ENCODE results near the gene NLGN1.

DNA sequence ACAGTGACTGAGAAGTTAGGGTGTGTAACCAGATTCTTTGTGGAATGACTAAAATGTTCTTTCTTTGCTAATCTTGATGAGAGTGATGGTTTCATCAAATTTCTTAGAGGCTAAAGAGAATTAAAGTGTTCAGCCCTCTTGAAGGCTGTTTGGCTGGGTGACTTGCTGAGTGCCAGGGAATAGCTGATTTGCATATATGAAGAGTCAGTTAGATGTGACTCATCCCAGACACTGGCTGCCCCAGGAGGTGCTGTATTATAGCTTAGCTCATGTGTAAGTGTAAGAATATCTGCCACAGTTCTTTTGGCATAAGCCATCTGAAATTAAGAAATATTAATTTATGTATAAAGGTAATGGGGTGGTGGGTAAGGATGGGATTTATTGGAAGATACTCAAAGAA, 535.1 kb downstream of the NLGN1 start:
- TF ChIP-seq POLR2A (IDR thresholded peaks at IDR 0.05), result no peak
- TF ChIP-seq, protein P1, sequence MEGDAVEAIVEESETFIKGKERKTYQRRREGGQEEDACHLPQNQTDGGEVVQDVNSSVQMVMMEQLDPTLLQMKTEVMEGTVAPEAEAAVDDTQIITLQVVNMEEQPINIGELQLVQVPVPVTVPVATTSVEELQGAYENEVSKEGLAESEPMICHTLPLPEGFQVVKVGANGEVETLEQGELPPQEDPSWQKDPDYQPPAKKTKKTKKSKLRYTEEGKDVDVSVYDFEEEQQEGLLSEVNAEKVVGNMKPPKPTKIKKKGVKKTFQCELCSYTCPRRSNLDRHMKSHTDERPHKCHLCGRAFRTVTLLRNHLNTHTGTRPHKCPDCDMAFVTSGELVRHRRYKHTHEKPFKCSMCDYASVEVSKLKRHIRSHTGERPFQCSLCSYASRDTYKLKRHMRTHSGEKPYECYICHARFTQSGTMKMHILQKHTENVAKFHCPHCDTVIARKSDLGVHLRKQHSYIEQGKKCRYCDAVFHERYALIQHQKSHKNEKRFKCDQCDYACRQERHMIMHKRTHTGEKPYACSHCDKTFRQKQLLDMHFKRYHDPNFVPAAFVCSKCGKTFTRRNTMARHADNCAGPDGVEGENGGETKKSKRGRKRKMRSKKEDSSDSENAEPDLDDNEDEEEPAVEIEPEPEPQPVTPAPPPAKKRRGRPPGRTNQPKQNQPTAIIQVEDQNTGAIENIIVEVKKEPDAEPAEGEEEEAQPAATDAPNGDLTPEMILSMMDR (IDR thresholded peaks at IDR 0.05), result no peak
- TF ChIP-seq POLR2AphosphoS5 (IDR thresholded peaks at IDR 0.05), result no peak
